OCI-M1 (cell line): Measurements from ENCODE around the gene ARHGEF10L.

Experiments
- DNase-seq: peaks from one replicate; lab custom pipeline; 2025; lab: John Stamatoyannopoulos, UW

The ARHGEF10L gene

GRCh38 chr1:17569200-17570139 is 30.0 kb downstream of the ARHGEF10L start:
- DNase-seq = peak; percentile 32

DNA sequence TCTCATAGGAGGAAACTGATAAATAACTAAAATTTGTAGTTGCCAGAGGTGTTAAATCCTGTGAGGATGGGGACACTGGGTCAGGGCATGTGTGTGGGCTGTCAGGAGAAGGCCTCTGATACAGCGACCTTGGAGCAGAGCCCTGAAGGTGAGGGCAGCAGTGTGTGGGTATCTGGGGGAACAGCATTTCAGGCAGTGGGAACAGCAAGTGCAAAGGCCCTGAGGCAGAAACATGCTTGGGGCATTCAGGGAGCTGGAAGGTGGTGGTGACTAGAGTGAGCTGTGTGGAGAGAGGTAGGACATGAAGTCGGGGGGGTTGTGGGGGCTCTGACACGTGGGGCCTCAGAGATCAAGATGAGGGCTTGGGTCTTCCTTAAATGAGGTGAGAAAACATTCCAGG is 30.7 kb downstream of the ARHGEF10L start:
- DNase-seq = no peak

- peak; percentile 1 for DNase-seq
Observed at GRCh38 chr1:17572264-17572985, 32.9 kb downstream of the ARHGEF10L start.

- DNase-seq = no peak
Observed at GRCh38 chr1:17573518-17574041, 34.1 kb downstream of the ARHGEF10L start.

- DNase-seq = no peak
Observed at GRCh38 chr1:17574516-17574915, 35.0 kb downstream of the ARHGEF10L start.

DNA sequence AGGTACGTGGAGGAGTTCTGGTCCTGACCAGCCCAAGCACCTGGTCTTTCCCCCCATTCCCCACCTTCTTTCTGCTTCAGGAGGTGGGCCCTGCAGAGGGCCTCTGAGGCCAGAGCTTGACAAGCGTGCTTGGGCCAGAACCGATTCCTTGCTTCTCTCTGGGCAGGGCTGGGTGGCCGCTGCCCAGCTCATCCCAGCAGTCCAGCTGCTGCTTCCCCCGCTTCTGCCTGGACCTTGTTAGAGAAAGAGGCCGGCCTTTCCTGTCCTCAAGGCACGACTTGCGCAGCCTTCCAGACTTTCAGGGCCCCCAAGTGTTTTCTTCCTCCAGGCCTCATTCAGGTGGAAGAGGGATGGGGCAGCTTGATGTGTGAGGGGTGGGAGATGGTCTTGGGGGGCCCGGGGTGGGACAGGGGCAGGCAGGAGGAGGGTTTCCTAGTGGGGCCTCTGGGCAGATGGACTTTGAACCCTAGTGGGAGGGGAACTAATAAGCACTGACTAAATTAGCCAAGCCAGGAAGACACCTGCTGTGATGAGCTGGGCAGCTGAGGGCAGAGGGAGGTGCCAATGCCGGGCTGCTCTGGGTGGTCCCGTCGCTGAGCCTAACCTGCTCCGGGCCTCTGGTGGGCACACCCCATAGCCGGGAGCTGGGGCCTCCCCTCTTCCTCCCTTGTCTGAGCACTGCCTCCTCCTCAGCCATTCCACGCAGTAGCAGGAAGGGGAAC is 36.5 kb downstream of the ARHGEF10L start:
- no peak for DNase-seq

GRCh38 chr1:17576519-17576853 is 37.0 kb downstream of the ARHGEF10L start:
- no peak for DNase-seq

DNA sequence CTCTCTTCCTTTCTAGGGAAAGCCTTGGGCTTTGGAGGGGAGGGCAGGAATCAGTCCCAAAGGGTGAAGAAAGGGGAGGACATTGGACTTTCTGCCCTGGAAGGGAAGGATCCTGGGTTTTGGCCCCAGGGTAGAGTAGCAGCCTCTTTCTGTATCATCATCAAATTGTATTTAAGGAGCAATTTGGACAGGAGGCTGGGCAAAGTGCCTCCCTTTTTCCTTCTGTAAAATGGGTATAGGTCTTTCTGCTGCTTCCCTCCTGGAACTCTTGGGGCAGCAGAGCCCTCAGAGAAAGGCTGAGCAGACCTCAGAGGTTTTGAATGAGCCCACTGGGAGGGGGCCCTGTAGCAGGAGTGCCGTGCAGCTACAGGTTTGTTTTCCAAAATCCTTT is 38.4 kb downstream of the ARHGEF10L start:
- DNase-seq = no peak

DNA sequence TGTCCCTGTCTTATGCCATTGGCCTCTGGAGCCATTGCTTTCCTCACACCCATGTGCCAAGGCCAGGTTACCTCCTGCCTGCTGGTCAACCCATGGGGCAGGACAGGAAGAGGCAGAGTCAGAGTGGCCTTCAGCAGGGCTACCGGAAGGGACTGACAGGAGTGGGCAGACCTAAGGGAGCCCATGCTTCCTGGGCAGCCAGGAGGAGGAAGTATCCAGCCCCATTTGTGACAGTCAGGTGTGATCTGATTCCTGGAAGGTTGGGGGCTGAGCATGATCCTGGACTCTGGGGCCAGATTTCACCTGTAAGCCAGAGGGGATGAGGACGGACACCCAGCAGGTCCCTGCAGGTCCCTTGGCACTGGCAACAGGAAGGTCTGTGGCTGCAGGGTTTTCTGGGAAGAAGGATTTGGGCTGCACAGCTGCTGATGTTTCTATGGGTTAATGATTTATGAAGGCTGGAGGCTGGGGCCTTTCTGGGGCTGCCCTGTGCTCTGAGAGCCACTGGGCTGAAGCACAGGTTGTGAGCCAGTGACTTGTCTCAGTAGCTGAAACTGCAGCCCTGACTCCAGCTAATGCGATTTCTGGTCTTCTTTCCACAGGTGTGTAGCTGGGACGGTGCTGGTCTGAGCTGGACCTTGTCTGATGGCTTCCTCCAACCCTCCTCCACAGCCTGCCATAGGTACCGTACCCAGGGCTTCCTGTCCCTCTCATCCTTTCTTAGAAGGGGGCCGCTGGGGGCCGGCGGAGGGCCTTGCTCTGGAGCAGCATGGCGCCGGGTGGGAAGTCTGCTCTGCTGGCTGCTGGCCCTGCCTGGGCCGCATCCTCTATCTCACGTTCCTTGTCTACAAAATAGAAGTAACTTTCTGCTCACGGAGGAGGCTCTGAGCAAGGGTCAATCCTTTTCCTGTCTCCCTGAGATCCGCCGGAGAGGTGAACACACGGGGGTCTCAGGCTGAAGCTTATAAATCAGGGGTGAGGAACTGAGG is 40.7 kb downstream of the ARHGEF10L start:
- no peak for DNase-seq

GRCh38 chr1:17581389-17582123 is 42.1 kb downstream of the ARHGEF10L start:
- no peak for DNase-seq

- no peak for DNase-seq
Observed at GRCh38 chr1:17582124-17582774, 42.8 kb downstream of the ARHGEF10L start.

DNA sequence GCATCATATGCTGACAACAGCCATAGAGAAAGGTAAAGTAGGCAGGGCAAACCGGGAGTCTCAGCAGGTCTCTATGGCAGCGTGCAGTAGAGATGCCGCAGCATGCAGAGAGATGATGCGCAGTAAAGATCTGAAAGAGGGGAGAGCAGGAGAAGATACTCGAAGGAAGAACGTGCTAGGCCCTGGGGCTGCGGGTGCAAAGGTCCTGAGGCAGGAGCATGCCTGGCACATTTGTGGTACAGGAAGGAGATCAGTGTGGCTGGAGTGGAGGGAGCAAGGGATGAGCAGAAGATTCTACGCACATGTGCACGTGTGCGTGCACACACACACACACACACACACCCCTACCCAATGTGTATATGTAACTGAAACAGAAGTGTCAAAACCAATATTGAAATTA is 45.0 kb downstream of the ARHGEF10L start:
- no peak for DNase-seq

DNA sequence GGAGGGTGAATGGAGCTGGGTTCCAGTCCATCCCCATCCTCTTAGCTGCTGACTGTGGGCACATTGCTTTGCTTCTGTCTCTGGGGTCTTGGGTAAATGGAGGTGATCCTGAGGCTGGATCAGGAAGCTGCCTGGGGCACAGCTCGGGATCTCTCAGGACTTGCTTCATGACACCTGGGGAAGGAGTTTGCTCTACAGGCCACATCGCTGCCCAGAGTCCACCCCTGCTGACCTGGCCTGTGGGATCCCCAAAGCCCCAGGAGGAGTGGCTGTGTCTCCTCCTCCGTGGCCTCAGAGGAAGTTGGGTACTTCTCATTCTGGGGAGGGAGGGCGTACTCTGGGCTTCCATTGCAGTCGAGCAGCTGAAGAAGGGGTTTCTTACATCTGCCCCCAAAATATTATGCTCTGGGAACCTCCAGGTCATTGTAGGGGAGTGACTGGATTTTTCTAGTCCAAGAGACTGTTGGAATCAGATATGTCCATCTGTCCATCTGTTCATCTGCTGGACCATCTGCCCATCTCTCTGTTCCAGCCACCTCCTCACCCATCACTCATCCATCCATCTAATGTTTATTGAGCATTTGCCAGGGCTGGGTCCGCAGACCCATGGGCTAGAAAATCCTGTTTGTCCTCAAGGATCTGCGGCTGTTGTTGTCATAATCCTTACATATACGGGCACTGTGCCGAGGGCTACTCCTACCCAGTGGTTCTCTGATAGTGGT is 45.9 kb downstream of the ARHGEF10L start:
- DNase-seq = no peak

GRCh38 chr1:17586172-17586964 is 46.9 kb downstream of the ARHGEF10L start:
- no peak for DNase-seq

DNA sequence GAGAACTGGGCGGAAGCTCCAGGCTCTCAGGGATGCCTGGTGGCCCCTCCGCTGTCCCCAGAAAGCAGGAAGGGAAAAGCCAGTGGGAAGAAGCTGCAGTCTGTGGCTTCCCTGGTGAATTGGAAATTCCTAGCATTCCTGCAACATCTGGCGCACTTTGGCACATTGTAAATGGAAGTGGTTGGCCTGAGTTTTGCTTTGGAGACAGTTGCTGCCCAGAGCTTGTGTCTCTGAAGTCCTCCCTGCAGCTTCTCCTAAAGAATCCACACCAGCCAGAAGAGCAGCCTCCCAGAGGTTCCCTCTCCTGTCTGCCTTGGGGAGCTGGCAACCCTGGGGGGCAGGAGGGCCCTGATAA is 48.2 kb downstream of the ARHGEF10L start:
- DNase-seq = no peak

- peak; percentile 12 for DNase-seq
Observed at GRCh38 chr1:17588048-17588871, 48.8 kb downstream of the ARHGEF10L start.

GRCh38 chr1:17591814-17592430 is 52.4 kb downstream of the ARHGEF10L start:
- DNase-seq = no peak
